Stimulated activated CD4-positive, alpha-beta T cell treated with anti-CD3 and anti-CD28 coated beads, Interleukin-4, amount 100 ng/mL, for 24 hours (primary cell): Measurements from ENCODE around the gene RASSF8.
"Not testable (repeated sequence)": the region's sequence is repeated elsewhere in the genome, so short reads cannot be mapped to it uniquely, and the experiment has no call there.

Experiments used
- DNase-seq: peaks from one replicate; pipeline ENCODE4 v3.0.0-alpha.2; 2020

RASSF8 gene

DNA sequence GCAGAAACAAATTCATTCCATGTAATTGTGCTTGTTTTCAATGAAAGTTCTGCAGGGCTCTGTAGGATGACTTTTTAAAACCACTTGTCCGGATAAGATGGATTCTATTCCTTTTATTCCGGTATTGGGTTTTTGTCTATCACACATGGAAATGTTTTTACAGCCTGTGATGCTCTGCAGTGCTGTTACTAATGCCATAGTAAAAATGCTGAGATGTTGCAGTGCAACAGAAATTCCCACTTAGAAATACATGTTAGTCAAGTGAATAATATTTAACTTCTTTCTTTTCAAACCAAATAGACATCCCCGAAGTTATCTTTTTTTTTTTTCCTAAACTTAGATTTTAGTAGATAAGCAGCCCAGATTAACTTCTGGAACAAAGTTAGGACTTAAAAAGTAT is 71.9 kb downstream of the RASSF8 start:
- no peak for DNase-seq

- no peak for DNase-seq
Observed at GRCh38 chr12:26031318-26031717, 72.8 kb downstream of the RASSF8 start.

DNA sequence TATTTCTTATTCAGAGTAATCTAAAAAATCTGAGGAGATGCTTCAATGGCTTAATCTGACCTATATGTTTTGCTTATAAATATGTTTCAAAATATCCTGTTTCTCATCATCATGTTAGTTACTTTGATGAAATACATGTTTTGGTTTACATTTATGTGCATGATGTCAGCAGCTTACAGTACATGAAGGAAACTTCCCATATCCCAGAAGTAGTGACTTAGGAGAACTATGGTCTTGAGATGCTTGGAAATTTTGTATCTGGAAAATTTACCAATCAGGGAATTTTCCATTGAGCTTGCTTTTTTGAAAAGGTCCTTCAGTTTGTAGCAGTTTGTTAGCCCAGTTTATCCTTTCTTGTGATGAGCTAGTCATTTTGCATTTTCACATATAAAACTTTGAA is 73.3 kb downstream of the RASSF8 start:
- no peak for DNase-seq

GRCh38 chr12:26032290-26032689 is 73.8 kb downstream of the RASSF8 start:
- DNase-seq = no peak

DNA sequence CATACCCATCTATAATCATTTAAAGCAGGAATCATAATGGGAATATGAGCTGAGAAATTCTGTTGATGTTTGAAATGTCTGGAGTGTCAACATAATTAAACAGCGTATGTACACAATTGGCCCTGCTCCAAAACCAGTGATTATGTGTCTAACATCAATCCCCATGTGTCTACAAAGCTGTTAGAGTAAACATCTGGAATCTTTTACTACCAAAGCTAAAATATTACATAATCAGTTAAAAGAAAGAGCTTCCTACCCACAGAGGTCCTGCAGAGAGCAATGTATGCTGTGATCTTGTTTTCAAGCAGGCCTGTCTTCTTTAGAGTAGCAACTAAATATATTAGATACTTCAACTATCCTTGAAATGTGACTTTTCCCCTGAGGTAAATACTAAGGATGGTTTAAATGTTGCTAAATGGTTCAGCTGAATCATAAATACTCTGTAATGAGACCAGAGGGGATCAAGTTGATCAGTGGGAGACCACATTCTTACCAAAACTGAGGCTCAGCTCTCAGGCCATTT is 74.3 kb downstream of the RASSF8 start:
- no peak for DNase-seq

- no peak for DNase-seq
Observed at GRCh38 chr12:26034371-26035142, 76.1 kb downstream of the RASSF8 start.

DNA sequence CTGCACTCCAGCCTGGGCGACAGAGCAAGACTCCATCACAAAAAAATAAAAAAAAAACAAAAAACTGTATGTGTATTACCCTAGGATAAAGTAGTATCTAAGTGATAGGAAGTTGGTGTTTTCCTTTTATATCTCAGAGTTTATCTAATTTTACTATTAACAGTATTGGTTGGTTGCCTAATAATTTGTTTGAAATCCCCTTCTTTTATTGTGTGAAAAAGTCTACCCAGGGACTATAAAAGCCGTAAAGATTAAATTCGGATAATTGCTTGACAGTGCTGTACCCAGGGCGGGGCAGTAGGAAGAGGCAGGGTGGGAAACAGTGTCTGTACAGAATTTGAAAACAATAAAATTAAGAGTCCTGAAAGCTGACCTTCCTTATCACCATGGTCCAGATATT is 78.4 kb downstream of the RASSF8 start:
- no peak for DNase-seq

GRCh38 chr12:26037615-26038220 is 79.2 kb downstream of the RASSF8 start:
- no peak for DNase-seq

DNA sequence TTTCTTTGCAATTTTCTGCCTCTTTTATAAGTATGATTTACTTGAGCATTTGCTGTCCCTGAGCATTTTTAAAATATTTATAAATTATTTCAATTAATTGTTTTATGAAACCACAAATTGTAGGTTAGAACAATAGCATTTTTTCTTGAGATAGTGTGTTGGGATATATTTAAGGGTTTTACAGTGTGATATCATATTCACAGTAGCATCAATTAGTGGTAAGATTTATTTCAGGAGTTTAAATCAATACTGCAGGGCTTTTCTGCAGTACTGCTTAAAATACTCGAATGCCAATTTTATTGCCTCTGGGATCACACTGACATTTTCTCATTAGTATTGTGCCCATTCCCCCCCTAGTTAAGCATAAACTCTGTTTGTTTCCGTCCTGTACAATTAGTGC is 84.2 kb downstream of the RASSF8 start:
- DNase-seq = no peak

- DNase-seq = no peak
Observed at GRCh38 chr12:26043135-26044006, 84.9 kb downstream of the RASSF8 start.

DNA sequence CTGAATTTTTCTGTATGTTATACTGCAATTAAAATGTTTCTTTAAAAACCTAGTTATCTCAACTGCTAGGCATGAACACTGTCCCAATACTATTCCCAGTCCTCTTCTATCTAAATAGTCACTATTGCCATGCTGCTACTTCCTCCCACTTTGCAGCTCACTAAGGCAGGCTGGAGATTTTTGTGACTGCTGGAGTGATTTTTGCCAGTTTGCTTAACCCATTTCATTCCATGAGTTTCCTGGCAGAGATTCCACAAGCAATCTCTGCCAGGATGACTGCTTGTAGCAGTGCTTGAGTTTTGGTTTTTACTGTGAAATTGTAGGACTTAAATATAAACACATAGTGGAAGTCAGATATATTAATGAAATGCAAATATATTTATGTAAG is 85.5 kb downstream of the RASSF8 start:
- no peak for DNase-seq

- DNase-seq = no peak
Observed at GRCh38 chr12:26044592-26044991, 86.1 kb downstream of the RASSF8 start.

GRCh38 chr12:26046203-26046602 is 87.7 kb downstream of the RASSF8 start:
- no peak for DNase-seq

- no peak for DNase-seq
Observed at GRCh38 chr12:26046906-26047305, 88.4 kb downstream of the RASSF8 start.

DNA sequence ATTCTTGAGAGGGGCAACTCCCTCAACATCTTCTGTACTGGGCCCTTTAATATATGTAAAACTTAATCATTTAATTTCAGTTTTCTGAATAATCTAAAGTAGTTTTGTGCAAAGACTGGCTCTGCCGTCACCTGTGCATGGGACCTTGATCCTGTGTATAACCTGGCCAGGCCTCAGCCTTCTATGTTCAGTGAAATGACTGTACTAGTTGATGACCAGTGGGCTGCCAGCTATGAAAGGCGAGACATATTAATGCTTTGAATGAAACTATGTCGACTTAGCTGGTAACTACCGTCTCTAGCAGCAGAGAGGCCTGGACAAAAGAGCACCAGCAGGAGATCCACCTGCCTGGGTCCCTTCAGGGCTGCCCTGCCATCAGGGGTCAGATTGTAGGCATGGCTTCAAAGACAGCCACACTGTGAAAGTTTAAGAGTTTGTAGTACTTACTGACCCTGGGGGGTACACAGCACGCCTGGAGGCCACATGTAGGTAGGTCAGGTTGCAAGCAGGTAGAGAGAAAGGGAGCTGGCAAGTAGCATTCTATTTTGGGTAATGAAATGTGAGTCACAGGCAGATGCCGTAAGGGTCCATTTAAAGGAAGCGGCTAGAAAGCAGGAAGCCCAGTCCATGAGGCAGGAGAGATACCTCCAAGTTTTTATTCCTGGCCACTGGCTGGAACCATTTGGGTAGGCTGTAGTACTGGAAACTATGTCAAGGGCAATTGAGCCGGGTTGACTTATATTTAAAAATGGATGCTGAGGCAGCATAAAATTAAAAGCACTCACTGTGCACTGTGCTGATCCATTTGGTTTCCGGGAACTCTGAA is 89.1 kb downstream of the RASSF8 start:
- no peak for DNase-seq

DNA sequence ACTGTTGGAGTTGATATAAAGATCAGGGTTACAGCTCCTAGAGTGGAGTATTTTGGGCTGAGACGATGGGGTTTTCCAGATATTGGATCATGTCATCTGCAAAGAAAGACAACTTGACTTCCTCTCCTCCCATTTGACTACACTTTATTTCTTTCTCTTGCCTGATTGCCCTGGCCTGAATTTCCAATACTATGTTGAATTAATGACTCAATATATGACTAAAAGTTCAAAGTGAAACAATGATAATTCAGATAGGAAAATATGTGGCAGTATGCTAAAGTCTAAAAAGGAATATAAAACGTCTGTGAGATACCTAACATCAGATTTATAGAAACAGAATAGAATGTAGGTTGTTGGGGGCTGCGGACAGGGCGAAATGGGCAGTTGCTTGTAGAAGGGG is 94.2 kb downstream of the RASSF8 start:
- no peak for DNase-seq

DNA sequence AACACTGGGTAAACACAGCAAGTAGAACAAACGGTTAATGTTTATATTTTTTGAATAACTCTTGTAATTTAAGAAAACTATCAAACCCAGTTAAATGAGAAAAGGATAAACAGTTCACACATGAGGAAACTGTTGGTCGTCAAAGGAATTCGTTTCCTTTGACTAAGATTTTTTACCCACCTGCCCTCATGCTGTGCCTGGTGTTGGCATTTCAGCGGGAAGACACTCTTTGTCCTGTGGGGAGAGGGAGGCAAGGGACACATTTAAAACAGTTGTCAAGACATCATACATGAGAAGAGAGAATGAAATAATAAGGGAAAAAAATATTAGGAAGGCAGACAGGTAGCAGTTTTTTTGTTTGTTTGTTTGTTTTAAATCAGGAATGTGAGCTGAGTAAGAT is 95.9 kb downstream of the RASSF8 start:
- DNase-seq = no peak

GRCh38 chr12:26055087-26055486 is 96.6 kb downstream of the RASSF8 start:
- no peak for DNase-seq

DNA sequence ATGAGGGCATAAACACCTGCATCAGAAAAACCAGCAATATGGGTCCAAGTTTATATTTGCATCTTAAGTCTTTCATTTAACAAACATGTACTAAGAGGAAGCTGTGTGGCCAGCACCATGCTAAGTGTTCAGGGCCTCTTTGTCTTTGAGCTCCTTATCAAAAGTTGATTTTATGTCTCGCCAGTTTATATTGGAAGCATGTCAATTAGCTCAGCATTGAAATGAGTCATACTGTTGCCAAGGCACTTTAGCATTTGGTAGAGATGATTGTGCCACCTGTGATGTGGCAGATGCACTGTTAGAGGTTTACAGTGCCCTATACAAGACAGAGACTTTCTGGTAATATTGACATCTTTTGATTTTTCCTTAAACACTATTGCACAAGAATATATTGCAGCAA is 97.9 kb downstream of the RASSF8 start:
- no peak for DNase-seq

GRCh38 chr12:26057271-26057670 is 98.8 kb downstream of the RASSF8 start:
- DNase-seq = not testable (repeated sequence)

DNA sequence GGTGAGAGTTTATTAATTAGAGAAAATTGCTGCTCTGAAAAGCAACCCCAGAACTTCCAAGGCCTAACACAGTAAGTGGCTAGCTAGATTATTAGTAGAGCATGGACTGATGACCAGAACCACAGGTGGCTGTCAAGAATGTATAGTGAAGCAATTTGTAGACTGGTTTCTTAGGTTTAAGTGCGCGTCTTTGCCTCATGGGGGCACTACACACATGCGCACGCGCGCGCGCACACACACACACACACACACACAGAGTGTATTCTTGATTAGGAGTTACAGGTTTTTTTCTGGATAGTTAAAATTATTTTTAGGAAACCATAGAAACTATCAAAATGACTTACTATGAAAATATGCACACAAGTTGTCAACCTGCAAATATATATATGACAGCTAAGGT is 99.8 kb downstream of the RASSF8 start:
- no peak for DNase-seq

DNA sequence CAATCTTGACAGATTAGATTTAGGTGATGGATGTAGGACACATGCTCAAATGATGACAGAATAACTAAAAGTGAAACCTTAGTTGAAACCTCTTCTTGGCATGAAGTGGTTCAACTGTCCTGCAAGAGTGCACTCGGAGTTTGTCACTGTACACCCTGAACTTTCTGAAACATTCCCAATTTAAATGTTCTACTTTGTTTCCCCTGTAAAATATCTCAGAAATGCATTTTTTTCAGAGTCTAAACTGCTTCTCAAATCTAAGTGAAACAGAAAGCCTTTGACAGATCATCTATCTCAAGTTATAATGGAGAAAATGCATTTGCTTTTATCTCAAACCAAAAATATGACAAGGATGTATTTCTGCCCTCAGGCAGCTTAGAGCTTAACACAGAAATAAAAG is 100.3 kb downstream of the RASSF8 start:
- DNase-seq = no peak

DNA sequence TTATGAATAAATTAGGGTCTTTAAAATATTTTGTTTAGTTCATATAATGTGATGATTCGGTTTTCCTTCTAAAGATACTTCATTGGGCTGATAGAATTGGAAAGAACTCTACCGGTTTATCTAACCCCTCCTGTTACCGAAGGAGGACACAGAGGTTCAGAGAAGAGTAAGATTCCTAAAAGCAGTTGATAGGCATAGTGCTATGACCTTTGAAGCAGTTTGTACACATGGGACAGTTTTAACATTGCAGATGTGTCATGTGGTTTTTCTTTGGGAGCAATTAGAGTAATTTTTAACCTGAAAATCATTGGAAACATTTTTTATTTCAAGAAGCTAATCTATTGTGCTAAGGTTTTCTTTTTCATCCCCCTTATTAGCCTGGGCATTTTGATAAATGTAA is 103.5 kb downstream of the RASSF8 start:
- DNase-seq = no peak
